Measurements from ENCODE around the gene GEN1. TPM values are rescaled to one million over a fixed set of nuclear protein-coding genes. Genes with fewer than 3 reads are reported as not detected.

GEN1 gene
- total RNA-seq, 1 experiment from 2014 or later, result 29.6 TPM

- Mint-ChIP-seq H3K4me3 (ENCODE audit: low read depth, unreplicated experiment) (no peak overlapping the region), H3K4me1 (ENCODE audit: low read depth, unreplicated experiment) (no peaks in the 10 kb centered on the region), H3K9me3 (ENCODE audit: low read depth, unreplicated experiment) (no peaks in the 10 kb centered on the region), H3K27ac (ENCODE audit: unreplicated experiment) (no peak overlapping the region), H3K27me3 (ENCODE audit: unreplicated experiment) (peaks cover 48% of the 10 kb centered on the region), H3K36me3 (ENCODE audit: insufficient read depth, unreplicated experiment) (no peaks in the 10 kb centered on the region)
- CTCF ChIA-PET, result no interaction called here
- BruUV-seq (replicated peaks), result no TSS peak
- DNase-seq, result no peak
- intact Hi-C loops (cut with micrococcal nuclease; ENCODE audit: unreplicated experiment), result no loop called here
- TF ChIP-seq CTCF (IDR thresholded peaks at IDR 0.05; ENCODE audit: unreplicated experiment), result no peak
Measured at GRCh38 chr2:17791817-17792130, 37.8 kb downstream of the GEN1 start.

DNA sequence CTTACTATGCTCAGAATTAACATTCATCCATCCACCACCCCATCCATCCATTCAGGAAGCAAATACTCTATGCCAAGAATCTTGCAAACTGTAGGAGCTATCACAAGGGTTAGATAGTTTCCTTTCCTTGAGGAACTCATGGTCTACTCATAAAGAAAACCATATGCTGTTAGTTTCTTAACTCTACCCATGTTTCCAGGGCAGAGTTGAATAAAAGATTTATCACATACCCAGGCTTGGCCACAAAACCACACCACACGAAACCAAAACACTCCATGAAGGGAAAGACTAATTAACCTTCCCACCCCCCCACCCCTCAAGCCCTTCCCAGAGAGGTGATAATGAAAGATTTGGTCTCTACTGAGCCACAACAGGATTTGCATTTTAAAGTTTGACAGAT, 38.6 kb downstream of the GEN1 start:
- Mint-ChIP-seq H3K27me3 (ENCODE audit: unreplicated experiment) (peaks cover 48% of the 10 kb centered on the region), H3K4me1 (ENCODE audit: low read depth, unreplicated experiment) (no peaks in the 10 kb centered on the region), H3K36me3 (ENCODE audit: insufficient read depth, unreplicated experiment) (no peaks in the 10 kb centered on the region), H3K9me3 (ENCODE audit: low read depth, unreplicated experiment) (no peaks in the 10 kb centered on the region), H3K4me3 (ENCODE audit: low read depth, unreplicated experiment) (no peak overlapping the region), H3K27ac (ENCODE audit: unreplicated experiment) (no peak overlapping the region)
- no TSS peak for BruUV-seq (replicated peaks)
- DNase-seq, result no peak
- CTCF ChIA-PET, result no interaction called here
- intact Hi-C loops (cut with micrococcal nuclease; ENCODE audit: unreplicated experiment), result no loop called here
- TF ChIP-seq CTCF (IDR thresholded peaks at IDR 0.05; ENCODE audit: unreplicated experiment), result no peak

- H3K9me3 Mint-ChIP-seq (ENCODE audit: low read depth, unreplicated experiment), result no peaks in the 10 kb centered on the region
- no peaks in the 10 kb centered on the region for H3K4me1 Mint-ChIP-seq (ENCODE audit: low read depth, unreplicated experiment)
- DNase-seq, result no peak
- no peak overlapping the region for H3K27ac Mint-ChIP-seq (ENCODE audit: unreplicated experiment)
- H3K27me3 Mint-ChIP-seq (ENCODE audit: unreplicated experiment), result peaks cover 48% of the 10 kb centered on the region
- CTCF ChIA-PET, result interaction anchor here (0.6 kb wide), 1 partner anchor 1318 kb away, joined by 3 read pairs; no protein-coding TSS in a partner anchor
- no peaks in the 10 kb centered on the region for H3K36me3 Mint-ChIP-seq (ENCODE audit: insufficient read depth, unreplicated experiment)
- no peak for TF ChIP-seq CTCF (IDR thresholded peaks at IDR 0.05; ENCODE audit: unreplicated experiment)
- H3K4me3 Mint-ChIP-seq (ENCODE audit: low read depth, unreplicated experiment), result no peak overlapping the region
- intact Hi-C loops (cut with micrococcal nuclease; ENCODE audit: unreplicated experiment), result no loop called here
- BruUV-seq (replicated peaks), result no TSS peak
Measured at GRCh38 chr2:17793296-17793695, 39.4 kb downstream of the GEN1 start.

GRCh38 chr2:17793803-17794354, 39.9 kb downstream of the GEN1 start:
- Mint-ChIP-seq H3K9me3 (ENCODE audit: low read depth, unreplicated experiment) (no peaks in the 10 kb centered on the region), H3K4me3 (ENCODE audit: low read depth, unreplicated experiment) (no peak overlapping the region), H3K27me3 (ENCODE audit: unreplicated experiment) (peaks cover 48% of the 10 kb centered on the region), H3K27ac (ENCODE audit: unreplicated experiment) (no peak overlapping the region), H3K4me1 (ENCODE audit: low read depth, unreplicated experiment) (no peaks in the 10 kb centered on the region), H3K36me3 (ENCODE audit: insufficient read depth, unreplicated experiment) (no peaks in the 10 kb centered on the region)
- CTCF ChIA-PET, result no interaction called here
- intact Hi-C loops (cut with micrococcal nuclease; ENCODE audit: unreplicated experiment), result no loop called here
- no TSS peak for BruUV-seq (replicated peaks)
- no peak for TF ChIP-seq CTCF (IDR thresholded peaks at IDR 0.05; ENCODE audit: unreplicated experiment)
- no peak for DNase-seq

All from Calu3 (cell line).